SK-N-SH (cell line): ENCODE data around the gene ZNRF4. TPM values are rescaled to one million over a fixed set of nuclear protein-coding genes. Genes with fewer than 3 reads are reported as not detected.

ENCODE experiments used
- CTCF ChIA-PET: fragments of 300-600, 350-600 bp; formaldehyde crosslinking; extraction: SDS; loops from one replicate; lab custom pipeline; 2021; lab: Yijun Ruan, JAX
- POLR2A ChIA-PET: fragments of 350-600 bp; sonication (Branson Sonifier 250); formaldehyde crosslinking; extraction: SDS; loops from one replicate; lab custom pipeline; 2020; ENCODE audit warnings: antibody characterized with exemption, inconsistent platforms; lab: Yijun Ruan, JAX
- DNase-seq: peaks from one replicate; pipeline ENCODE4 v3.0.0; 2012
- H2AFZ ChIP-seq: fragments of 200-600 bp; sonication (generic); 2 replicates; pipeline ENCODE4 v1.8.1; 2016; ENCODE audit warnings: antibody characterized with exemption, mild to moderate bottlenecking, low read depth
- H3F3A ChIP-seq: fragments of 200-600 bp; sonication (generic); replicated peaks from 2 replicates; pipeline ENCODE3; 2016; ENCODE audit warnings: antibody characterized with exemption, mild to moderate bottlenecking; ENCODE audit not compliant: insufficient read depth
- H3K27ac ChIP-seq, 2 experiments: fragments of 200-500 bp in 1 of 2; fragments of 200-600 bp in 1 of 2; sonication (Bioruptor generic) in 1 of 2; sonication (generic), shearing (Covaris generic) in 1 of 2; 2 replicates each; pipeline versions ENCODE4 v1.5.1 to v1.6.1; 2014 to 2016; ENCODE audit warnings: low read depth in 2 of 2, inconsistent platforms in 1 of 2, low read length in 1 of 2, mild to moderate bottlenecking in 1 of 2, mixed read lengths in 1 of 2
- H3K27me3 ChIP-seq: fragments of 200-600 bp; sonication (generic), shearing (Covaris generic); 2 replicates; pipeline ENCODE4 v1.6.1; 2016; ENCODE audit warnings: mixed run types; ENCODE audit not compliant: insufficient read depth
- H3K36me3 ChIP-seq, 2 experiments: fragments of 200-500 bp in 1 of 2; fragments of 200-600 bp in 1 of 2; sonication (Bioruptor generic) in 1 of 2; sonication (generic) in 1 of 2; replicated peaks in 1 of 2; 2 replicates each; pipeline versions ENCODE3 to v1.5.1; 2014 to 2016; ENCODE audit warnings: low read length in 1 of 2, mild to moderate bottlenecking in 1 of 2; ENCODE audit not compliant: insufficient read depth in 2 of 2, control insufficient read depth in 1 of 2
- H3K4me1 ChIP-seq, 2 experiments: fragments of 200-500 bp in 1 of 2; fragments of 200-600 bp in 1 of 2; sonication (Bioruptor generic) in 1 of 2; sonication (generic), shearing (Covaris generic) in 1 of 2; 2 replicates each; pipeline versions ENCODE4 v1.5.1 to v1.6.1; 2014 to 2016; ENCODE audit warnings: low read depth in 1 of 2, low read length in 1 of 2, mixed run types in 1 of 2; ENCODE audit not compliant: insufficient read depth in 2 of 2, control insufficient read depth in 1 of 2
- H3K4me2 ChIP-seq: fragments of 200-600 bp; sonication (generic), shearing (Covaris generic); 2 replicates; pipeline ENCODE4 v1.6.1; 2017; ENCODE audit warnings: mixed run types
- H3K4me3 ChIP-seq, 2 experiments: fragments of 200-500 bp in 1 of 2; fragments of 200-600 bp in 1 of 2; sonication (Bioruptor generic) in 1 of 2; sonication (generic), shearing (Covaris generic) in 1 of 2; 2 replicates each; pipeline versions ENCODE4 v1.5.1 to v1.8.1; 2014 to 2016; ENCODE audit warnings: low read depth in 2 of 2, inconsistent platforms in 1 of 2, low read length in 1 of 2, mild to moderate bottlenecking in 1 of 2, mixed read lengths in 1 of 2, moderate library complexity in 1 of 2
- H3K79me2 ChIP-seq: fragments of 200-600 bp; sonication (generic); 2 replicates; pipeline ENCODE4 v1.8.1; 2017; ENCODE audit warnings: mild to moderate bottlenecking; ENCODE audit not compliant: insufficient read depth
- H3K9ac ChIP-seq: fragments of 200-600 bp; sonication (generic); 2 replicates; pipeline ENCODE4 v1.6.1; 2017; ENCODE audit warnings: mixed run types
- H3K9me2 ChIP-seq: fragments of 200-600 bp; sonication (generic); 2 replicates; pipeline ENCODE4 v1.6.1; 2017; ENCODE audit warnings: mixed run types
- H3K9me3 ChIP-seq: fragments of 200-600 bp; sonication (generic); 2 replicates; pipeline ENCODE4 v1.6.1; 2017; ENCODE audit warnings: mixed run types, mild to moderate bottlenecking, moderate library complexity
- H4K20me1 ChIP-seq: fragments of 200-600 bp; sonication (generic); 2 replicates; pipeline ENCODE4 v1.6.1; 2017; ENCODE audit warnings: mild to moderate bottlenecking, mixed run types; ENCODE audit not compliant: insufficient read depth
- ELF1 ChIP-seq: IDR thresholded peaks from 2 replicates; pipeline ENCODE4 v1.4.0; 2012
- EZH2phosphoT487 ChIP-seq: fragments of 200-600 bp; sonication (generic); IDR thresholded peaks from 2 replicates; pipeline ENCODE4 v1.6.1; 2017; ENCODE audit warnings: low read depth, mixed run types, mild to moderate bottlenecking, antibody characterized with exemption, moderate library complexity, borderline replicate concordance
- FOXJ3 ChIP-seq: sonication (generic); formaldehyde crosslinking; IDR thresholded peaks from 2 replicates; pipeline ENCODE4 v1.5.1; 2020; ENCODE audit warnings: mild to moderate bottlenecking, missing genetic modification reagents
- GABPA ChIP-seq: IDR thresholded peaks from 2 replicates; pipeline ENCODE4 v1.4.0; 2012; ENCODE audit warnings: low read depth, mild to moderate bottlenecking
- GATA2 ChIP-seq: sonication (generic); formaldehyde crosslinking; IDR thresholded peaks from 2 replicates; pipeline ENCODE4 v1.5.0; 2020; ENCODE audit warnings: mild to moderate bottlenecking, missing genetic modification reagents
- NFIC ChIP-seq: IDR thresholded peaks from 2 replicates; pipeline ENCODE4 v1.4.0; 2012; ENCODE audit warnings: borderline replicate concordance
- POLR2AphosphoS5 ChIP-seq: IDR thresholded peaks from 2 replicates; pipeline ENCODE4 v1.6.1; 2012; ENCODE audit warnings: low read depth, low read length
- RFX5 ChIP-seq: IDR thresholded peaks from 2 replicates; pipeline ENCODE4 v1.6.1; 2012; ENCODE audit warnings: mild to moderate bottlenecking, improper control_type of control experiment, low read length
- RXRA ChIP-seq: IDR thresholded peaks from 2 replicates; pipeline ENCODE4 v1.4.0; 2012; ENCODE audit warnings: low read depth, mild to moderate bottlenecking, borderline replicate concordance
- SIN3A ChIP-seq: IDR thresholded peaks from 2 replicates; pipeline ENCODE4 v1.6.1; 2012; ENCODE audit warnings: low read depth, mild to moderate bottlenecking, low read length, moderate library complexity, borderline replicate concordance
- SMC3 ChIP-seq: IDR thresholded peaks from 2 replicates; pipeline ENCODE4 v1.6.1; 2012; ENCODE audit warnings: low read depth, low read length, improper control_type of control experiment
- TEAD4 ChIP-seq: IDR thresholded peaks from 2 replicates; pipeline ENCODE4 v1.4.0; 2012; ENCODE audit warnings: mild to moderate bottlenecking, borderline replicate concordance; ENCODE audit not compliant: insufficient read depth
- YY1 ChIP-seq: IDR thresholded peaks from 2 replicates; pipeline ENCODE4 v1.4.0; 2012; ENCODE audit warnings: low read depth, mild to moderate bottlenecking
- WGBS: methylation state at CpG from one replicate; pipeline ENCODE4 v1.1.6; 2017; ENCODE audit warnings: low lambda C conversion rate; 5-methylcytosine and 5-hydroxymethylcytosine counted together
- polyA plus RNA-seq, 3 experiments: library from polyadenylated mRNA; depleted of rRNA; stranded (reverse); fragments of >200 nt; gene quantifications; 2 replicates each; pipeline ENCODE4 v1.2.3, GENCODE V29; 2012
- TF ChIP-seq, protein P1 (sequence below): fragments of 150-350 bp; IDR thresholded peaks from 2 replicates; pipeline ENCODE4 v1.6.1; 2017; ENCODE audit warnings: antibody characterized with exemption, low read length, low read depth, borderline replicate concordance
- TF ChIP-seq, protein P2 (sequence below): fragments of 150-350 bp; IDR thresholded peaks from 2 replicates; pipeline ENCODE4 v1.6.1; 2016; ENCODE audit warnings: mild to moderate bottlenecking, low read depth, low read length
- TF ChIP-seq, protein P3 (sequence below): fragments of 200-600 bp; sonication (generic); IDR thresholded peaks from 2 replicates; pipeline ENCODE4 v1.6.1; 2017; ENCODE audit warnings: antibody characterized with exemption, mild to moderate bottlenecking, moderate library complexity
- TF ChIP-seq, protein P4 (sequence below): IDR thresholded peaks from 2 replicates; pipeline ENCODE4 v1.4.0; 2012; ENCODE audit warnings: low read depth, borderline replicate concordance
- TF ChIP-seq, protein P5 (sequence below): IDR thresholded peaks from 2 replicates; pipeline ENCODE4; 2012

Gene ZNRF4
- polyA plus RNA-seq, 1 of the 3 experiments (the other 2 are of a cell fraction), result not detected

DNA sequence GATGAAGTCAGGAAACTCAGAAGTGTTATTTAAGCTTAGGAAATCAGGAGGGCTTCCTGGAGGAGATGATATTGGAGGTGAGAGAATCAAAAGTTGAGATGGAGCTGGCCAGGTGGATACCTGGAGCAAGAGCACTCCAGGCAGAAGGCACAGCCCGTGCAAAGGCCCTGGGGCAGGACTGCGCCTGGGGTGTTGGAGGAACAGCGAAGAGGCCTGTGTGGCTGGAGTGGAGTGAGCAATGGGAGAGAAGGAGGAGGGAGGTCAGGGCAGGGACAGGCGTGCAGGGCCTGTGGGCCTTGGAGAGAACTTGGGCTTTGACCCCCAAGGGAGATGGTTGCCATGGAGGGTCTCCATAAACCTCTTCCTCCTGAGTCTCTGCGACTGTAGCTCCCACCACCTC lies 42.1 kb downstream of the ZNRF4 start (continued):
- TF ChIP-seq GABPA (no peak), POLR2AphosphoS5 (no peak)
- TF ChIP-seq, all 33 proteins: peak for 0

DNA sequence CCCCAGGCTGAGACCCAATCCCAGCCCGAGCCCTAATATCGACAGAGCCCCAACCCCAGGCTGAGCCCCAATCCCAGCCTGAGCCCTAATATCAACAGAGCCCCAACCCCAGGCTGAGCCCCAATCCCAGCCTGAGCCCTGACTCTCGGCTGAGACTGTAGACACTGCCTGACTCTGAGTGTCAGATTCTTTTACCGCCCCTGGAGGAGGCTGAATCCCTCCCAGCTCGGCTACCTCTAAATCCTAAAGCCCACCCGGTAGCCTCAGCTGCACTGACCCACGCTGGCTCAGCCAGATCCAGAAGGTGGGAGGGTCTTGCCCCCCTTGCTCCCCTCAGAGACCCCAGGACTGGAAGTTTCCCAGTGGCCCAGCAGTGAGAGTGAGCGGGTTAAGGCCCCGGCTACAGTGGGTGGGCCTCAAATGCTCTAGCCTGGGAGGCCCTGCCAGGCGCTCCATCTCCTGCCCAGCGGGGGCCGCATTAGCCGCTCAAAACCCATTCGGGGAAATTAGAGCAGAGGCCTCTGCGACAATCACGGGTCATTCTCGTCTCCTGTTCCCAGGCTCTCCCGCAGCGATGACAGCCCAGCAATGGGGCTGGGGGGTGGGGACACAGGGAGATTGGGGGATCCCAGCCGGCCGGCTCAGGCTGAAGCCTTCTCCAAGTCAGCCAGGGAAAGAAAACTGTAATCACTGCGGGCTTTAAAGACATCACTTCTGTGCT lies 43.8 kb downstream of the ZNRF4 start:
- Histone ChIP-seq H3K9me3 (no peaks in the 10 kb centered on the region), H3F3A (no peaks in the 10 kb centered on the region), H4K20me1 (no peaks in the 10 kb centered on the region), H3K79me2 (no peaks in the 10 kb centered on the region), H3K4me1 (no peaks in the 10 kb centered on the region), H3K4me3 (no peak overlapping the region), H2AFZ (no peak overlapping the region), H3K9ac (no peak overlapping the region), H3K27ac (no peak overlapping the region), H3K36me3 (no peaks in the 10 kb centered on the region), H3K27me3 (0 out of 2 replicates have a peak, but pooled peaks cover 5% of the 10 kb centered on the region), H3K9me2 (no peaks in the 10 kb centered on the region), H3K4me2 (no peak overlapping the region)
- DNase-seq, result no peak
- 73% methylated on average over 18 of the region's 22 CpGs for WGBS
- no peak for TF ChIP-seq SIN3A
- TF ChIP-seq EZH2phosphoT487, result no peak
- no peak for TF ChIP-seq FOXJ3 (CRISPR knock-in tag)
- no peak for TF ChIP-seq YY1
- TF ChIP-seq RFX5, result no peak
- no peak for TF ChIP-seq TEAD4
- TF ChIP-seq, protein P1, sequence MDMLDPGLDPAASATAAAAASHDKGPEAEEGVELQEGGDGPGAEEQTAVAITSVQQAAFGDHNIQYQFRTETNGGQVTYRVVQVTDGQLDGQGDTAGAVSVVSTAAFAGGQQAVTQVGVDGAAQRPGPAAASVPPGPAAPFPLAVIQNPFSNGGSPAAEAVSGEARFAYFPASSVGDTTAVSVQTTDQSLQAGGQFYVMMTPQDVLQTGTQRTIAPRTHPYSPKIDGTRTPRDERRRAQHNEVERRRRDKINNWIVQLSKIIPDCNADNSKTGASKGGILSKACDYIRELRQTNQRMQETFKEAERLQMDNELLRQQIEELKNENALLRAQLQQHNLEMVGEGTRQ, result no peak
- TF ChIP-seq NFIC, result no peak
- TF ChIP-seq, protein P2, sequence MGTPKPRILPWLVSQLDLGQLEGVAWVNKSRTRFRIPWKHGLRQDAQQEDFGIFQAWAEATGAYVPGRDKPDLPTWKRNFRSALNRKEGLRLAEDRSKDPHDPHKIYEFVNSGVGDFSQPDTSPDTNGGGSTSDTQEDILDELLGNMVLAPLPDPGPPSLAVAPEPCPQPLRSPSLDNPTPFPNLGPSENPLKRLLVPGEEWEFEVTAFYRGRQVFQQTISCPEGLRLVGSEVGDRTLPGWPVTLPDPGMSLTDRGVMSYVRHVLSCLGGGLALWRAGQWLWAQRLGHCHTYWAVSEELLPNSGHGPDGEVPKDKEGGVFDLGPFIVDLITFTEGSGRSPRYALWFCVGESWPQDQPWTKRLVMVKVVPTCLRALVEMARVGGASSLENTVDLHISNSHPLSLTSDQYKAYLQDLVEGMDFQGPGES, result no peak
- TF ChIP-seq, protein P3, sequence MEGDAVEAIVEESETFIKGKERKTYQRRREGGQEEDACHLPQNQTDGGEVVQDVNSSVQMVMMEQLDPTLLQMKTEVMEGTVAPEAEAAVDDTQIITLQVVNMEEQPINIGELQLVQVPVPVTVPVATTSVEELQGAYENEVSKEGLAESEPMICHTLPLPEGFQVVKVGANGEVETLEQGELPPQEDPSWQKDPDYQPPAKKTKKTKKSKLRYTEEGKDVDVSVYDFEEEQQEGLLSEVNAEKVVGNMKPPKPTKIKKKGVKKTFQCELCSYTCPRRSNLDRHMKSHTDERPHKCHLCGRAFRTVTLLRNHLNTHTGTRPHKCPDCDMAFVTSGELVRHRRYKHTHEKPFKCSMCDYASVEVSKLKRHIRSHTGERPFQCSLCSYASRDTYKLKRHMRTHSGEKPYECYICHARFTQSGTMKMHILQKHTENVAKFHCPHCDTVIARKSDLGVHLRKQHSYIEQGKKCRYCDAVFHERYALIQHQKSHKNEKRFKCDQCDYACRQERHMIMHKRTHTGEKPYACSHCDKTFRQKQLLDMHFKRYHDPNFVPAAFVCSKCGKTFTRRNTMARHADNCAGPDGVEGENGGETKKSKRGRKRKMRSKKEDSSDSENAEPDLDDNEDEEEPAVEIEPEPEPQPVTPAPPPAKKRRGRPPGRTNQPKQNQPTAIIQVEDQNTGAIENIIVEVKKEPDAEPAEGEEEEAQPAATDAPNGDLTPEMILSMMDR, result no peak
- no peak for TF ChIP-seq ELF1
- TF ChIP-seq, protein P4, sequence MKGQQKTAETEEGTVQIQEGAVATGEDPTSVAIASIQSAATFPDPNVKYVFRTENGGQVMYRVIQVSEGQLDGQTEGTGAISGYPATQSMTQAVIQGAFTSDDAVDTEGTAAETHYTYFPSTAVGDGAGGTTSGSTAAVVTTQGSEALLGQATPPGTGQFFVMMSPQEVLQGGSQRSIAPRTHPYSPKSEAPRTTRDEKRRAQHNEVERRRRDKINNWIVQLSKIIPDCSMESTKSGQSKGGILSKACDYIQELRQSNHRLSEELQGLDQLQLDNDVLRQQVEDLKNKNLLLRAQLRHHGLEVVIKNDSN, result no peak
- TF ChIP-seq RXRA, result no peak
- no peak for TF ChIP-seq SMC3
- TF ChIP-seq GATA2 (CRISPR knock-in tag), result no peak
- TF ChIP-seq, protein P5, sequence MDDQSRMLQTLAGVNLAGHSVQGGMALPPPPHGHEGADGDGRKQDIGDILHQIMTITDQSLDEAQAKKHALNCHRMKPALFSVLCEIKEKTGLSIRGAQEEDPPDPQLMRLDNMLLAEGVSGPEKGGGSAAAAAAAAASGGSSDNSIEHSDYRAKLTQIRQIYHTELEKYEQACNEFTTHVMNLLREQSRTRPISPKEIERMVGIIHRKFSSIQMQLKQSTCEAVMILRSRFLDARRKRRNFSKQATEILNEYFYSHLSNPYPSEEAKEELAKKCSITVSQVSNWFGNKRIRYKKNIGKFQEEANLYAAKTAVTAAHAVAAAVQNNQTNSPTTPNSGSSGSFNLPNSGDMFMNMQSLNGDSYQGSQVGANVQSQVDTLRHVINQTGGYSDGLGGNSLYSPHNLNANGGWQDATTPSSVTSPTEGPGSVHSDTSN, result no peak
- ChIA-PET POLR2A (no interaction called here), CTCF (no interaction called here)
